Stimulated activated CD4-positive, alpha-beta T cell treated with anti-CD3 and anti-CD28 coated beads, Interleukin-4, amount 100 ng/mL, for 24 hours (primary cell): ENCODE data around the gene EDAR.

ENCODE experiments used
- DNase-seq: peaks from one replicate; pipeline ENCODE4 v3.0.0-alpha.2; 2020

EDAR gene

DNA sequence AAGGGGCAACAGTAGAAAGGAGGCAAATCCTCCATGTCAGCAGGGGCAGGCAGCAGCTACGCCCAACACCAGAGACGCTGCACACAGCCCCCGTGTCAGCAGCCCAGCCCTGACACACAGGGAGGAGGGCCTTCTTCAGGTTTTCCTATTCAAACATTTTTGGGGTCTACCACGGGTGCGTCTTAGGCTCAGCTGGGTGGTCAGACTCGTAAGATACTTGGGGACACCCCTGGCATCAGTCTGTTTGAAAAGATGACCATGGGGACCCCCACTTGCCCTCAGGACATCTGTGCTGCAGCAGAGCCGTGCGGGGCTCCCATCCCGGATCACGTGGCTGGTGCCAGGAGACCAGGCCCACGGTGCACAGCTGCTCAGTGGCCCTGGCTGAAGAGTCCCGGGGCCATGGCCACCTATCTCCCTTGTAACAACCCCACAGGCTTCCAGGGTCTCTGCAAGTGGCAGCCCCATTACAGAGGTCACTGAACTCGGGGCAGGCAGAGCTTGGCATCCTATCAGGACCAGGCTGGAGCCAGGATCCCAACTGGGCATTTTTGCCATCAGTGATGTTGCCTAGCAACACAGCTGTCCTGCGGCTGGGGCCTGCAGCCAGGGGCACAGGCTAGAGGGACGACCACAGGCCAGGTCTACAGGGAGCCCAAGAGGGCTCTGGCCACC is 82.5 kb downstream of the EDAR start:
- DNase-seq, result no peak

DNA sequence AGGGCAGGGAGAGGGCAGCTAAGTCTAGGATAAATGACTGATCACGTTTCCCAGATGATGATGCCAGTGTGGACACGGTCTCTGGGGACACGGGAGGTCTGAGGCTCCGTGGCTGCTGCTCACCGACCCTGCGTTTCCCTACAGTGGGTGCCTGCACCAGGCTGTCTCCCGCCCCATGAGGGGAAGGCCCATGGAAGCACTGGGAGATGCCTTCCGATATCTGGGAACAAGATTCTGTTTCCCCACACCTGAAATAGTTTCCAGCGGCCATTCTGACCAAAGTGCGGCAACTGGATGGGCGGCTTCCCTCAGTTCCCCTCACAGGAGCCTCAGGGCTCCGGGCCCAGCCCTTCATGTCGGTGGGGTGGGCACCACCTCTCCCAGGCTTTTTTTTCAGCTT is 83.1 kb downstream of the EDAR start:
- DNase-seq, result no peak

DNA sequence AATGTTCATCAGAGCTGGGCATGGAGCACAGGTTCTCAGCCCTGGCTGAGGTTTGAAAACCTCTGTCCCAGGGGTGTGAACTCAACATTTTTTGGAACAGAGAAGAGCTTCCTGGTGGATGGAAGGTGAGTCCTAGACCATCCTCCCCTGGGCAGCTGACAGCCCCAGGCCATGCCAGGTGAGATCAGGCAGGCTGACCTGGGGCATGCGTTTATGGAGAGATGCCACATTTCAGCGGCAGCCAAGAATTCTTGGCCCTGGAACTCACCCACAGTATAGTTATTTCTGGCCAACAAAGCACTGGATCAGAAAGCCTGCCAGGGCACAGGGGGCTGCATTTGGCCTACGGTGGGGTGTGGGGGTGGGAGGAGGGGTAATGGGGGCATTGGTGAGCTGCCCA is 83.8 kb downstream of the EDAR start:
- DNase-seq, result no peak

DNA sequence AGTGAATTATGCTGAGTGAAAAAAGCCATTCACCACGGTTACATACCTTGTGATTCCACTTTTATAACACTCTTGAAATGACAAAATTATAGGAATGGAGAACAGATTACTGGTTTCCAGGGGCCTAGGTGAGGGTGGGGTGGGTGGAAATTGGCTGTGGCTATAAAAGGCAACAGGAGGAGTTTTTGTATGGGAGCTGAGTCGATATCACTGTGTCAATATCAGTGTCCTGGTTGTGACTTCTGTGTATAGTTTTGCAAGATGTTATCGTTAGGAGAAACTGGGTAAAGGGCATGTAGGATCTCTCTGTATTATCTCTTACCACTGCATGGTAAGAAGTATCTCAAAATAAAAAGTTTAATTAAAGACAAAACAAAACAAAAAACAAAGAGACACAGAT is 84.3 kb downstream of the EDAR start:
- DNase-seq, result no peak

DNA sequence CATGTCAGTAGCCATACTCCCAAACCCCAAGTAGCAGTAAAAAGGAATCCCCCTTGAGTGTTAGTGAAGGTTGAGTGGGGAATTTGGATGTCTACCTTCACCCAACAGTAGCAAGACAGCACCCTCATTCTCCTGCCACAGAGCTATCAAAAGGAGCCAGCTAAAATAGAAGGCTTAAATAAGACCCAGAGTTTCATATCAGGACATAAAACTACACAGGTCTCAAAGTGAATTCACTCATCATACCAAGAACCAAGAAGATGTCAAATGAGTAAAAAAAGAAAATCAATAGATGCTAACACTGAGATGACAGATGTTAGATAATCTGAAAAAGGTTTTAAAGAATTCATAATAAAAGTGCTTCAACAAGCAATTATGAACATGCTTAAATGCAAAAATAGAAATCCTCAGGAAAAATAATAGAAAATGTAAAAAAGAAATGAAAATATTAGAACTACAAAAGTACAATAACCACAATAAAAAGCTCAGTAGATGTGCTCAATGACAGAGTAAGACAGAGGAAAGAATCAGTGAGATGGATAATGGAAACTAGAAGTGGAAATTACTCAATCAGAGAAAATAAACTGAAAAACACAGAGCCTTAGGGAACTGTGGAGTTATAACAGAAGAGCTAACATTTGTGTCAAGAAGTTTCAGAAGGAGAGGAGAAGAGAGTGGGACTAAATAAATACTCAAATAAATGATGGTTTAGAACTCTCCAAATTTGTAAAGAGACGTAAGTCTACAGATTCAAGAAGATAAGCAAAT is 90.5 kb downstream of the EDAR start:
- DNase-seq, result no peak

DNA sequence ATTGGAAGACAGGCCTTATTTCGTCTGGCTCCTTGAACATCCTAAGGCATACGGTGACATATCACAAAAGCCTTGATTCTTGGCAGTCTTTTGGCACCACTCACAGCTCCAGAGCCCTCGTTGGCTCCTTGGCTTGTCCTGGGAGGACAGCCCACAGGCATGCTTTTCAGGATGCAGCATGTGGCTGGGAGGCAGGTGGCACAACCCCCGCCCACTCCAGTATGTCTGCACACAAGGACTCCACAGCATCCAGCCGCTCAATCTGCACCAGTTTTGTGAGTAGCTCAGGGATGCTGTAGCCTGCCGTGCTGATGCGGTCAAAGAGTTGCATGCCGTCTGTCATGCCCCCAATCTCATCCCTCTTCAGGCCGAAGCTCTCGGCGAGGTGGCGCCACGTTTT is 92.3 kb downstream of the EDAR start:
- no peak for DNase-seq

DNA sequence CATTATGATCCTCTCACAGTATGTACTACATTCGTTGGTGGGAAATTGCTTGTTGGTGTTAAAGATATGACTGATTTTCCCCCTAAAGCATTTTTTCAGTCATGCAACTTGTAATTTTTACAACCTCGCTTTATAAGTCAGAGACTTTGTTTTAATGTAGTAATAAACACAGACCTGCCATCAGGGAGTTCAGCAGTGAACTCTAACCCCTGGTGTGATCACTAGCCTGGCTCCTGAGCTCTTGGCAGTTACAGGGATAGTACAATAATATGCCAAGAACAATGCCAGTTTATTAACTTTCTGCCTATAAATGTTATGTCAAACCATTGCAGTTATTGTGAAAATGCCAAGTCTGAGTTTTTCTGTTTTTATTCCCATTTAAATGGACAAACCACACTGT is 93.8 kb downstream of the EDAR start:
- no peak for DNase-seq

DNA sequence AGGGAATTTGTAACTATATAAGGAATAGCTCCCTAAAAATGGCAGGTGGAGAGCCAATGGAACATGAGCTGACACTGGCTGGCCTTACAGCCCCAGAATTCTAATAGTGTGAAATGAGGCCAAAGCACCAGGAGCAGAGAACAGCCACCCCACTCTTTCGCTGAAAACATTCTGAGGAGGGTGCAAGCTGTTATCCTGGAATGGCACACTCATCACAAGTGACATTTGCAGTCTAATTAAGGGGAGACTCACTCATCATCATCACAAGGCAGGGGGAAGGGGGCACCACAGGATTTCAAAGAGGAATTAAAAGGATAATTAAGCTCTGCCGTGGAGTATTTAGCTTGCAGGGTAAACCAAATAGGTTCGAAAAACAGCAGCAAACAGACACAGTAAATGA is 94.3 kb downstream of the EDAR start:
- no peak for DNase-seq

DNA sequence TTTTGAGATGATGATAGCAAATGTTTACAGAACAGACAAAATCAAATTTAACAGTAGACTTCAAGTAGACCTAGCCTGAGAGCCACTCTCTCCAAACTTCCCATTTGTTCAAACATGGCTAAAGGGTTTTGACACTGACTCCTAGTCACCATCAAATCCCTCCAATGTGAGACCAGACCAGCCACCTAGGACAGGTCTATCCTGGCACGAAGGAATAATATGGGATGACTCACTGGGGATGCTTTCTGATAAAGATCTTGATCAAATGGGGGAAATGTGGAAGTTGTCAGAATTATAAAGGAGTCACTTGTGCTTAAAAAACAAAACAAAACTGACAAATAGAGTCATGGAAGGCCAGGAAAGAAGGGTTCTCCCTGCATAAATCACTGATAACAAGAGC is 95.7 kb downstream of the EDAR start:
- DNase-seq, result no peak

DNA sequence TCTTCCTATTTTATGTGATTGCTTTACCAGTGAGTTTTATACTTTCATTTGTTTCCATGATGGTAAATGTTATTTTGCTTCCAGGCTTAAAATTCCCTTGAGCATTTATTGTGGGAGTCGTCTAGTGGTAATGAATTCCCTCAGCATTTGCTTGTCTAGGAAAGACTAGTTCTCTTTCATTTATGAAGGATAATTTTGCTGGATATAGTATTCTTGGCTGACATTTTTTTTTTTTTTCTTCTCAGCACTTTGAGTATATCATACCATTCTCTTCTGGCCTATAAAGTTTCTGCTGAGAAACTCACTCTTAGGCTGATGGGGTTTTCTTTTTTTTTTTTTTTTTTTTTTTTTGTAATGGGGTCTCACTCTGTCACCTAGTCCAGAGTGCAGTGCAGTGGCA is 99.1 kb downstream of the EDAR start:
- no peak for DNase-seq

DNA sequence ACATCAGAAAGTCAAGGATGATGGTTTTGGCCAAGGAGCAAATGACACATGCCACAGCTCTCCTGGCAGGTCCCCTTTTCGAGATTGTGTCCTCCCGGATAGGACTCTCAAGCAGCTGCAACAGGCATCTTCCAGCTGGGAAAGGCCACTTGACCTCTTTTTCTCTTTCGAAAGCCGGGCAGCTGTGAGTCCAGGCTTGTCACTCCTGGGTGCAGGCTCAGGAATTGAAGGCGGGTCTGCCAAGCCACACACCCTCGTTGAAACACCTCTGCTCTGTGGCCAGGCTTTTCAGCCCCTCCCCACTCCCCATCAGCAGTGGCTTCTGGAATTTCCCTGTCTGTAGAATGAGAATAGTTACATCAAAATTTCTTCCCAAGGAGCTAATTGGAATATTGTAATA is 104.4 kb downstream of the EDAR start:
- no peak for DNase-seq

DNA sequence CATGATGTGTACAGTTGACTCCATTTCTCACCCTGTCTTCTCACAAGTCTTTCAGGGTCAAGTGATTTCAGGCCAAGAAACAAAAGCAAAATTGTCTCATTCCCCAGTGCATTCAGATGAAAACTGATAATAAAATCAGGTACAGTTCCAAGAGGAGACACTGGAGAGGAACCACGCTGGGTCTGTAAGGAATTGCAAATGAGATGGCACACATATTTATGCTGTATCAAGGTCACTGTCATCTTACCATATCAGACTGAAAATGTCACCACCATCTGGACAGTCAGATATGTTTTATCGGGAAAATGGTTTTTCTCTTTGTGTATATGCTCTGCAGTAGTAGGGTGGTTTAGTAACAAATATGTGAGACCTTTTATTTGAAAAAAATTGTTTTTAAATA is 110.7 kb downstream of the EDAR start:
- no peak for DNase-seq

DNA sequence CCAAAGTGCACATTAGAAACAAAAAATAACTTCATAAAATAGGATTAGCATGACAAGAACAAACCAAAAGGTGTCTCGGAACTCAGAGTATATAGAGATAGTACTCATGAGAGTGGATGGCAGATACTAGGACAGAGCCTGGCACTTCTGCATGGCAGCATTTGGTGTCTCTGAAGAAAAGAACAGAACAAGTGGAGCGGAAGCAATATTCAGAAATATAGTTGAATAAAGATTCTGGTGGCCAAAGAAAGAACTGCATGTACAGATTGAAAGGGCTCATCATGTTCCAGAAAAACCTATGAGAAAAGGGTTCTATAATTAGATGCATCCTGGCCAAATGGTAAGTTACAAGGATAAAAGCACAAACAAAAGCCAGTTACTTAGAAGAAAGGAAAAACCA is 111.5 kb downstream of the EDAR start:
- DNase-seq, result no peak

DNA sequence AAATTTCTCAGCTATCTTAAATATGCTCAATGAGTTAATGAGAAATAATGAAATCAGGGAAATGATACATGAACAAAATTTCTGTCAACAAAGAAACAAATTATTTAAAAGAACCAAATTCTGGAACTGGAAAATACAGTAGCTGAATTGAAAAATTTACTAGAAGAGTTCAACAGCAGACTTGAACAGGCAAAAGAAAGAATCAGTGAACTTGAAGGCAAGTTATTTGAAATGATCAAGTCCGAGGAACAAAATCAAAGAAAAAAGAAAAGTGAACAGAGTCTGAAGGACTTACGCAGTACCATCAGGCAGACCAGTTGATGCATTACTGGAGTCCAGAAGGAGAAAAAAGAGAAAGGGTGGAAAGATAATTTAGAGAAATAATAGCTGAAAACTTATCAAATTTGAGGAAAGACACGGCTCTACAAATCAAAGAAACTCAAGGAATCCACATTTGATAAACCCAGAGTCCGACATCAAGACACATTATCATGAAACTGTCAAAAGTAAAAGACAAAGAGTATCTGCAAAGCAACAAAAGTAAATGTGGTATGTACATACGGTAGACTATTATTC is 118.9 kb downstream of the EDAR start:
- no peak for DNase-seq

DNA sequence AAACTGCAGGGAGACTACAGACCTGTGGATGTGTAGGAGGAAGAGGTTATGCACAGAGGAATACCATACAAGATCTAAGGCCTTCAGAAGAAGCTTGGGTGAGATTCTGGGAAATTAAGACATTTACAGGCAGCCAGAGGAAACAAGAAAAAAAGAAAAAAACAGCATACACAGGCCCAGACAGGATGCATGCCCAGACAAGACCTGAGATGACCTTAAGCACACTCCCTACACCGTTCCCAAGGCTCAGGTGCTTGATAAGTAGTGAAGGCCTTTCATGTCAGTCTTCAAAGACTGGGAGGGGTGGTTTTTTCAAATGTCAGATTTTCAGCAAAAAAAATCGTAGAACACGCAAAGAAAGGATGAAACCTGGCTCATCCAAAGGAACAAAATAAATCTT is 119.5 kb downstream of the EDAR start:
- DNase-seq, result no peak

DNA sequence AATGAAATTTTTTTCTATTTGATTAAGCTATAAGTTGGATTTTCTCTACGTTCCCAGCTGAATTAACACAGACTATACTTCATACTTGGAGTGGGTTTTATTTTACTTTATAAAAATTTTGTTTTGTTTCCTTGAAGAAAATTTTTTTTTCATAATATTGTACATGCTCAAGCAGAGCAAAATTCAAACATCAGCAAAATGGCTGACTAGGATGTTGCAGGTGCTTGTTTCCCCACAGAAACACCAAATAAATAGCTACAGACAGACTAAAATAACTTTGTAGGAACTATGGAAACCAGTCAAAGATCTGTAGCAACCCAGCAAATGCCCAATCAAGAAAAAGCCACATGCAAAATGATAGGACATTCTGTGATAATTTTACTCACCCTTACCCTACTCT is 120.1 kb downstream of the EDAR start:
- DNase-seq, result no peak

DNA sequence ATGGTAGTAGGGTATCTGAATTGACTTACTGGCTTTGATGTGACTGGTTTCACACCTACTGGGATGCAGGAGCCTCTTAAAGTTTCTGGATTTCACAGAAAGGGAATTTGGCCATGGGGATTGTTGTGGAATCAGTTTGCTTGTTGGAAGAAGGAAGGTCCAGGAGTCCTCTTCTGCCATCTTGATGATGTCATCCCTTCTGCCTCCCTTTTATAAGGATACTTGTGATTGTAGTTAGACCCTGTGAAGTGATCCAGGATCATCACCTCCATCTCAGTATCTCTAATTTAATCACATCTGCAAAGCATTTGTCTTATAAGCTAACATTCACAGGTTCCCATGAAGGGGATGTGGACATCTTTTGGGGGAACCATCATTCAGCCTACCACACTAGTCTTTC is 123.0 kb downstream of the EDAR start:
- no peak for DNase-seq

DNA sequence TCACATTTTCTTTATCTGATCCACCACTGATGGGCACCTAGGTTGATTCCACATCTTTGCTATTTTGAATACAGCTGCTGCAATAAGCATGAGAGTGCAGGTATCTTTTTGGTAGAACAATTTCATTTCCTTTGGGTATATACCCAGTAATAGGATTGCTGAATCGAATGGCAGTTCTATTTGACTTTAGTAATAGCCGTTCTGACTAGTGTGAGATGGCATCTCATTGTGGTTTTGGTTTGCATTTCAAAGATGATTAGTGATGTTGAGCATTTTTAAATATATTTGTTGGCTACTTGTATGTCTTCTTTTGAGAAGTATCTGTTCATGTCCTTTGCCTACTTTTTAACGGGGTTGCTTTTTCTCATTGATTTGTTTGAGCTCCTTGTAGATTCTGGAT is 130.1 kb downstream of the EDAR start:
- DNase-seq, result no peak

DNA sequence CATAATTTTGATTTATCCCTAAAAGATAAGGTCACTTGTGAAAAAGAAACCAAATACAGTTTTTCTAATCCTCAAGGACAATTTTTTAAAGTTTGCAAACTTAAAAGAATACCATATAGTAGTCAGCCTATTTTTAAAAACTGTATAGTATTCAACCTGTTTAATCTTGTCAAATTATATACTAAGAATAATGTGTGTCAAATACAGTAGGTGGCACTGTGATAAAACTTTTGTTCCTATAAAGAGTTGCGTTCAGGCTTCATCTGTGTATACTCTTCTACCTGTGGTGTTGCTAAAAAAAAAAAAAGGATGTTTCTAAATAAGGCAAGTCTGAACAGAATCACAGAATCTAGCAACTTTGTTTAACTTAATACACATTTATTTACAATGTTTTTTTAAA is 133.8 kb downstream of the EDAR start:
- DNase-seq, result no peak

DNA sequence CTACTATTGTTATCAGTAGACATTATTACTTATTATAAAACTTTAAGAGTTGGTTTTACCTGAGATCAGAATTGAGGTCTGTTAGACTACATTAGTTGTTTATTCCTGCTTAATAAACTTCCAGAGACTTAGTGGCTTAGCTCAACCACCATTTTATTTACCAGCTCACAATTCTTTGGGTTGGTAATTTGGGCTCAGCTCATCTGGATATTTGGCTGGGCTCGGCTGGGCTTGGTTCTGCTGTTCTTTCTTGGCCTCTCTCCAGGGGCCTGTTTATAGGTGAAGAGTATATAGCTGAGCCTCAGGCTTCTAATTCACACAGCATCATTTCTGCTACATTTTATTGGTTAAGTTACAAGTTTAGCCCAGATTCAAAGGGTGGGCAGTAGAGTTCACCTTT is 134.5 kb downstream of the EDAR start:
- DNase-seq, result no peak

DNA sequence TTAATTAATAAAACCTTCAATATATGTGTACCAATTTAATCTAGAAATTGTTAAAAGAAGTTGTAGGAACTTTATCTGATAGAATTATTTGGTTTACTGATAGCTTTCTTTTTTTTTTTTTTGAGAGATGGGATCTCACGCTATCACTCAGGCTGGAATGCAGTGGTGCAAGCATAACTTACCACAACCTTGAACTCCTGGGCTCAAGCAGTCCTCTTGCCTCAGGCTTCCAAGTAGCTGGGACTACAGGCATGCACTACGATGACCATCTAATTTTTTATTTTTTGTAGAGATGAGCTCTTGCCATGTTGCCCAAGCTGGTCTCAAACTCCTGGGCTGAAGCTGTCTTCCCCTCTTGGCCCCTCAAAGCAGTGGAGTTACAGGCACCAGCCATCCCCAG is 135.6 kb downstream of the EDAR start:
- DNase-seq, result no peak

DNA sequence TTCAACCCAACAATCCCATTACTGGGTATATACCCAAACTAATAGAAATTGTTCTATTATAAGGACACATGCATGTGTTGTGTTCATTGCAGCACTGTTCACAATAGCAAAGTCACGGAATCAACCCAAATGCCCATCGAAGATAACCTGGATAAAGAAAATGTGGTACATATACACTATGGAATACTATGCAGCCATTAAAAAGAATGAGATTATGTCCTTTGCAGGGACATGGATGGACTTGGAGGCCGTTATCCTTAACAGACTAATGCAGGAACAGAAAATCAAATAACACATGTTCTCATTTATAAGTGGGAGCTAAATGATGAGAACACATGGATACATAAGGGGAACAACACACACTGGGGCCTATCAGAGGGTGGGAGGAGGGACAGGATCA is 136.6 kb downstream of the EDAR start:
- DNase-seq, result no peak

DNA sequence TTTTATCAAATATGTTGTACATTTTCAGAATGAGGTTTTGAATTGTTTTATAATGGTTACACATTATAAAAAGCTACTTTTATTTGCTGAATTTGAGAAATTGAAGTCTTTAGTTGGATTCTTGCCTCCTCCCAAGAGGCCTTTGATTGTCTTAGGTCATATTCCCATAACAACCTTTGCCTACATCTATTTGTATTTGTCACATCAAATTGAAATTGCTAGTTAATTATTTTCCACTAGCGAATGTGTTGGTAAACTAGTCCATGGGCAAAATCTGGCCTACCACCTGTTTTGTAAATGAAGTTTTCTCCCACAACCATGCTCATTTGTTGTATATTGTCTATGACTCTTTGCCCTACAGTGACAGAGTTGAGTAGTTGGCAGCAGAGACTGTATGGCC is 142.0 kb downstream of the EDAR start:
- DNase-seq, result no peak

DNA sequence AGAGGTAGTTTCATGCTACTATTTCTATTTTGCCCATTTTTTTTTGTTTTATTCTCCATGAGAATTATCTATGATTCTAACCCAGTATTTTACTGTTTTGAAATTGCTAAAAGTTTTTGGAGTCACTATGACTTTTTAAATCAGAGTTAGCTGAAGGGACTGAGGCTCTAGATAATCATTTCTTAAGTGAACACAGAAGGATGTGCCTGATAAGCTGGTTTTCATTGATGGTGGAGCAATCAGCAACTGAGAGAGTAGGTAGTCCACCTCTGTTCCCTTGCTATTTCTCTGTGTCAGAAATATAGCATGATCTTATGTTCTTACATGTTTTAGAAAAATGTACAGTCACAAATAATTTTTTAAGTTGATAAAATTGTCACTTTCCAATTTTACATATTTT is 143.1 kb downstream of the EDAR start:
- no peak for DNase-seq
